Activated CD8-positive, alpha-beta memory T cell treated with anti-CD3 and anti-CD28 coated beads, Interleukin-2, amount 50 U/mL, for 48 hours (primary cell): Measurements from ENCODE around the gene RNPC3.
"Not testable (repeated sequence)": the region's sequence is repeated elsewhere in the genome, so short reads cannot be mapped to it uniquely, and the experiment has no call there.

Source experiments
- DNase-seq: peaks from one replicate; pipeline ENCODE4 v3.0.0-alpha.2; 2020

The RNPC3 gene

DNA sequence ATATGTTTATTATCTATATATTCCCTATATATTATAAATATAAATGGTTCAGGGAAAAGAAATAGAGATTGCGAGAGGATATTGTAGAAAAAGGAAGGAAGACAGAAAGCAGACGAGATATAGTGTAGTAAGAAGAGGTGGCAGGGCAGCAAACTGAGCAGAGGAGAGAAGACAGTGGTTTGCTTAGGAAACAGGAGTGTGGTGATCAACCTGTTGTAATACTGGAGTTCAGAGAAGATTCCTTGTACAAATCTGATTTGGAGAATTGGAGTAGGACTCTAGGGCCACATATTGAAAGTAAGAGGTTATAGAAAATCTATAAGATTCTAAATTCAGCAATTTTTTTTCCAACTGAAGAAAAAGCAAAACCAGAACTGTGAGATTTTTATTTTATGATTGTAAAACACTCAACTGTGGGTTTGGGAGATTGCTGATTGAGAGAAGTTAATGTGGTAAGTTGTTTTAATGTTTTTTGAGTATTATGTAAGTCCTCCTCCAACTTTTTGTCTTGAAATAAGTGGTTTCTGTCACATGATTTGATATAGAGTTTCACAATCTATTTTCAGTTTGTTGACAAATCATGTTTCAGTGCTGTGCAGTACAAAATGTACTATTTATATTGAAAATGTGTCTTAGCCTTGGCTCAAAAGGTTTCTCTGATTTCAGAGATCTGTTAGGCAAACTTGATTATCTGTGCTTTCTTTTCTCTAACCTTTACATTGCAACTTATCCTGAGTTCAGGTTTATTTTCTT lies 36.3 kb downstream of the RNPC3 start:
- no peak for DNase-seq

DNA sequence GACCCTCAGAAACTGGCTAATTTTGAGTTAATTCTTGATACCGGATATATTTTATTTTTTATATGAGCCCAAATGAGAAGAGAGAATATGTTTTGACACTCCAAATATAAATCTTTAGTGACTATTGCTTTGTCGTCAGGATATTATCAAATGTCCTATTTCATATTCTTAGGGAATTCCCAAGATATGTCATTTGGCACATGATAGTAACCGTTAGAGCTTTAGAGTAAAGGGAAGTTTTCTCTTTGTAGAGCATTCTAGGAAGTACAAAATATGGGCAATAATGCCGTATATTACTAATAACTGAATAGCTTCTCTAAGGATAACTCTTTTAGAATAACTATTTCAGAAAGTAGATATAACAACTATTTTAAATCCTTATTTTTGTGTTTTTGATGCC lies 37.6 kb downstream of the RNPC3 start:
- DNase-seq: no peak

- DNase-seq: no peak
Measured at GRCh38 chr1:103569493-103569892, 44.0 kb downstream of the RNPC3 start.

DNA sequence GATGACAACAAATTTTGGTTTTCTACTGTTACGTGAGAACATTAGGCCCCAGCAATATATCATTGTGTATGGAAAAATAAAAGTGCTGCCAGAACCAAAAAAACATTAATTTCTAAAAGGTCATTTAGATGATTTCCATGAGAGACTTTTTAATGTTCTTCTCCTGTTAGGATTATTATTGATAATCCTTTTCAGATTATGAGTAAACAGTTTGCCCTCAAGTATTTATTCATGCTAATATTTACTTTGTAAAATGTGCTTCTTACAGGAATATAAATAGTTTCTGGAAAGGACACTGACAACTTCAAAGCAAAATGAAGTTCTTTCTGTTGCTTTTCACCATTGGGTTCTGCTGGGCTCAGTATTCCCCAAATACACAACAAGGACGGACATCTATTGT lies 45.8 kb downstream of the RNPC3 start, which contains the start of gene AMY2B:
TSS of gene AMY2B (plus strand) at position 301 of the 400 bp plus-strand sequence. CDS start at position 315, 14 bp downstream.
- DNase-seq: not testable (repeated sequence)

DNA sequence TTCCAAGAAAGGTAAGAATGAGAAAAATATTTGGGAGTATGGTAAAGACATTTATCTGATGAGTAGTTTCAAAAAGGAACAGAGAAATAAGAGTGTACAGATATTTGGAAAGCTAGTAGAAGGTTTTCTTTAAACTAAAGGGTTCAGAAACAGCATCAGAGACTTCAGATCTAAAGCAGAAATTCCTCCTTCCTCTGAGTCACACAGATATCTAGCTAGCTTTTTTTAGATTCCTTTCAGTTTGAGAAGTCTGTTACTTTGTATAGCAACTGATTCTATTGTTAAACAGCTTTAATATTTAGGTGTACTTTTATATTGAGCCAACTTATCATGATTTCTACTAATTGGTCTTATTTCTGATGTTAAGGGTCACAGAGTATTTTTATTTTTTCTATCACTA lies 50.6 kb downstream of the RNPC3 start:
- no peak for DNase-seq

DNA sequence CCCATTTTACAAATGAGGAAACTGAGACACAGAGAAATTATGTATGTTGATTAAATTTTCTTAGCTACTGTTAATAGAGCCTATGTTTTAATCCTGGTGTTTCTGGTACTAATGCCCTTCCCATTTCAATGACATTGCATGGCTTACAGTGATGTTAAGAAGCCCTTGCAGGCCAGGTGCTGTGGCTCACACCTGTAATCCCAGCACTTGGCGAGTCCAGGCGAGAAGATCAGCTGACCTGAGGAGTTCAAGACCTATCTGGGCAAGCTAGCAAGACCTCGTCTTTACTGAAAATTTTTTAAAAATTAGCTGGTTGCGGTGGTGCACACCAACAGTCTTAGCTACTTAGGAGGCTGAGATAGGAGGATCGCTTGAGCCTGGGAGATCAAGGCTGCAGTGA lies 51.3 kb downstream of the RNPC3 start:
- DNase-seq: not testable (repeated sequence)

DNA sequence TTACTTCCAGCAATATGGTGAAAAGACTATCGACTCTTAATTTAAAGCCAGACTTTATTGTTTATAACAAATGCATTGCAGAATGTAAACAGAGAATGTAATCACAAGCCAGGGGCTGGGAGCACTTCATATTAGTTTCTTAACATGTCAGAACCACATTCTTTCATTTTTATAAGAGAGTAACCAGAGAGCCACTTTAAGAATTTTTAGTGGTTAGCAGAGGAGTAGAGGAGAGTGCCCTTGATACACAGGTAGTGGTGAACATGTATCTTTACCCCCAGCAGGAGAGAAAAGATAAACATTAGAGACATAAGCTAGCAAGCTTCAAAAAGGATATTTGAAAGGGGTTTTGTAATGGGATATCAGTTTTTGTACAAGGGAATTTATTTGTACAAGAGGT lies 57.0 kb downstream of the RNPC3 start:
- DNase-seq: no peak

DNA sequence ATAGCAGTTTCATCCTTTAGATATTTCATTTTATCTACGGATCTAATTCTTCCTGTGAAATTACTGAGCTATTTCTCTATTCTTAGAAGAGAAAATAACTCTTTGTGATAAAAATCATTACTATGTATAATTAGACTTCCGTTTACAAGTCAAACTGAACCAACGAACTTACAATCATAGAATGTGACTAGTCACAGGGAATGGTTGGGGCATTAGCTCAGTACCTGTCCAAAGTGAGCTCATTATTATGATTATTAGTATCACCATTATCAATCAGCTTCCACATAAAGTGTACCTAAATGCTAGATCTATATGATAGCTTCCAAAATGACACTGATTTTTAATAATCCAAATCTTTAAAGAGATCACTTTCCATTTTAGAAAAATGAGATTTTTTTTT lies 58.4 kb downstream of the RNPC3 start:
- DNase-seq: no peak

DNA sequence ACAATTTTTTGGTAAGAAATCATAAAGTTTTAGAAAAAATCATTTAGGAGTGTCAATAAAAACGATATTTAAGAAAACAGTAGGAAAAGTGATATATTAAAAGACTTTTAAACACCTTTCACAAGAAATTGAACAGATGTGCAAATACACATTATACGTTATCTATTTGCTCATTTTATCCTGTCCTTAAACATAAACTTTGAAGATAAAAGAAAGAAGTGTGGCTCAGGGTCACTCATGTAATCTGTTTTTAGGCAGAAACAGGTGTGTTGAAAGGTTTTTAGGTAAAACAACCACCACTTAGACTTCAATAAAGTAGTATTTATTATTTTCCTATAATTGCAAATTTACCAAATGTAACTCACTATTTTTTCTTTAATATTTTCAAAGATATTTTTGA lies 59.0 kb downstream of the RNPC3 start:
- DNase-seq: no peak

GRCh38 chr1:103602740-103603139 lies 77.2 kb downstream of the RNPC3 start:
- not testable (repeated sequence) for DNase-seq
